Body of pancreas (tissue), 4 donors: Measurements from ENCODE around the gene PLAAT5. TPM values are rescaled to one million over a fixed set of nuclear protein-coding genes. Genes with fewer than 3 reads are reported as not detected.
"Not testable (repeated sequence)": the region's sequence is repeated elsewhere in the genome, so short reads cannot be mapped to it uniquely, and the experiment has no call there.

ENCODE experiments used
- ATAC-seq: fragments of 150-250 bp; one replicate; pipeline ENCODE4 v1.9.1; 2016
- DNase-seq, 4 donors: peaks; one replicate each; pipeline ENCODE4 v3.0.0-alpha.2; 2019
- H3K27ac ChIP-seq, 4 donors: fragments of 200-600 bp; sonication (generic); 1 replicate in 3 of 4; 2 replicates in 1 of 4; pipeline versions ENCODE4 v1.5.1 to v1.6.1; 2016 to 2019; ENCODE audit warnings: mild to moderate bottlenecking in 1 of 4, mixed read lengths in 1 of 4, moderate library complexity in 1 of 4
- H3K27me3 ChIP-seq, 2 donors: fragments of 200-600 bp; sonication (generic); one replicate each; pipeline ENCODE4 v1.6.0; 2016; ENCODE audit warnings: mild to moderate bottlenecking in 1 of 2
- H3K36me3 ChIP-seq, 2 donors: fragments of 200-600 bp; sonication (generic); replicated peaks in 1 of 2; 2 replicates each; pipeline ENCODE4 v1.5.1; 2016; ENCODE audit warnings: low read depth in 2 of 2; ENCODE audit not compliant: insufficient read depth in 1 of 2
- H3K4me1 ChIP-seq: fragments of 200-600 bp; sonication (generic); one replicate; pipeline ENCODE4 v1.6.0; 2016
- H3K4me3 ChIP-seq, 2 donors: fragments of 200-600 bp; sonication (generic); 1 replicate in 1 of 2; 2 replicates in 1 of 2; pipeline ENCODE4 v1.5.1; 2016 to 2019
- H3K9me3 ChIP-seq, 3 donors: fragments of 200-600 bp; sonication (generic); 1 replicate in 2 of 3; 2 replicates in 1 of 3; pipeline ENCODE4 v1.5.1; 2016
- POLR2A ChIP-seq, 3 donors: fragments of 450-650 bp; IDR thresholded peaks; one replicate each; pipeline ENCODE4 v1.6.1; 2016; ENCODE audit warnings: antibody characterized with exemption in 3 of 3, mild to moderate bottlenecking in 2 of 3
- WGBS, 2 donors: methylation state at CpG; one replicate each; pipeline ENCODE4 v1.1.5; 2017; 5-methylcytosine and 5-hydroxymethylcytosine counted together
- intact Hi-C: fragments of 100-400 bp; cut with DNase I; formaldehyde crosslinking; loops from one replicate; pipeline ENCODE4 v1.15.1; 2023
- total RNA-seq, 2 donors: library from RNA; depleted of rRNA; stranded (reverse); fragments of >200 nt; gene quantifications; one replicate each; pipeline ENCODE4 v1.1.0, GENCODE V29; 2016
- TF ChIP-seq, protein P1 (sequence below), 7 experiments: fragments of 450-650 bp in 4 of 7; fragments of 200-600 bp in 3 of 7; sonication (generic) in 3 of 7; IDR thresholded peaks; one replicate each; pipeline ENCODE4 v1.5.1; 2016 to 2019; ENCODE audit warnings: antibody characterized with exemption in 7 of 7

The PLAAT5 gene
- total RNA-seq, 2 donors from 2014 or later: 2.6 to 9.6 TPM

GRCh38 chr11:63530021-63530420, 39.1 kb upstream of the PLAAT5 start:
- TF ChIP-seq POLR2A (IDR thresholded peaks at IDR 0.05): no peak
- no peak overlapping the region for H3K4me3 ChIP-seq
- no peaks in the 10 kb centered on the region for H3K36me3 ChIP-seq
- no peaks in the 10 kb centered on the region for H3K4me1 ChIP-seq
- no peak overlapping the region for H3K27ac ChIP-seq
- DNase-seq (no peak), ATAC-seq (no peak)
- intact Hi-C loops: no loop called here
- no peaks in the 10 kb centered on the region for H3K9me3 ChIP-seq
- H3K27me3 ChIP-seq: no peaks in the 10 kb centered on the region
- 91 to 94% methylated on average over 2 of the region's 2 CpGs for whole genome bisulfite sequencing, 2 donors

GRCh38 chr11:63529373-63529772, 38.4 kb upstream of the PLAAT5 start:
- H3K36me3 ChIP-seq, H3K27ac ChIP-seq, intact Hi-C loops, H3K4me3 ChIP-seq, H3K4me1 ChIP-seq, H3K9me3 ChIP-seq, ATAC-seq, DNase-seq, H3K27me3 ChIP-seq: not testable (repeated sequence)
- WGBS, 2 donors: 80 to 83% methylated on average over 6 of the region's 6 CpGs

DNA sequence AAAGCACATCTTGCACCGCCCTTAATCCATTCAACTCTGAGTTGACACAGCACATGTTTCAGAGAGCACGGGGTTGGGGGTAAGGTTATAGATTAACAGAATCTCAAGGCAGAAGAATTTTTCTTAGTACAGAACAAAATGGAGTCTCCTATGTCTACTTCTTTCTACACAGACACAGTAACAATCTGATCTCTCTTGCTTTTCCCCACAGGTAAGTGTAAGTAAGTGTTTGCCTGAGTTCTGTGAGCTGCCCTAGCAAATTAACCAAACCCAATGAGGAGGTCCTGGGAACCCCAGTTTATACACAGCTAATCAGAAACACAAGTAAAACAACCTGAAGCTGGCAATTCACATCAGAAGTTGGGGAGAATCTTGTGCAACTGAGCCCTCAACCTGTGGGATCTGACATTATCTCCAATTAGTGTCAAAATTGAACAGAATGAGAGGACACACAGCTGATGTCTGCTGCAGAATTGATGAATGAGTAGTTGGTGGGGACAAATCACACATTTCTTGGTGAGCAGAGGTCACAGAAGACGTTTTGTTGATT, 37.8 kb upstream of the PLAAT5 start:
- DNase-seq, H3K4me3 ChIP-seq, H3K9me3 ChIP-seq, intact Hi-C loops, H3K36me3 ChIP-seq, H3K27ac ChIP-seq, H3K27me3 ChIP-seq, H3K4me1 ChIP-seq, ATAC-seq: not testable (repeated sequence)
- WGBS, 2 donors: 52 to 70% methylated on average over 1 of the region's 3 CpGs

- intact Hi-C loops, H3K4me1 ChIP-seq, H3K27me3 ChIP-seq, H3K4me3 ChIP-seq, DNase-seq, H3K9me3 ChIP-seq, H3K27ac ChIP-seq, H3K36me3 ChIP-seq, ATAC-seq: not testable (repeated sequence)
- WGBS, 2 donors: 60 to 76% methylated on average over 7 to 8 of the region's 11 CpGs
Observed at GRCh38 chr11:63528156-63528555, 37.2 kb upstream of the PLAAT5 start.

- no peaks in the 10 kb centered on the region for H3K9me3 ChIP-seq
- 86% methylated on average over 2 of the region's 2 CpGs for WGBS, 2 donors
- TF ChIP-seq POLR2A (IDR thresholded peaks at IDR 0.05): no peak
- TF ChIP-seq, protein P1, sequence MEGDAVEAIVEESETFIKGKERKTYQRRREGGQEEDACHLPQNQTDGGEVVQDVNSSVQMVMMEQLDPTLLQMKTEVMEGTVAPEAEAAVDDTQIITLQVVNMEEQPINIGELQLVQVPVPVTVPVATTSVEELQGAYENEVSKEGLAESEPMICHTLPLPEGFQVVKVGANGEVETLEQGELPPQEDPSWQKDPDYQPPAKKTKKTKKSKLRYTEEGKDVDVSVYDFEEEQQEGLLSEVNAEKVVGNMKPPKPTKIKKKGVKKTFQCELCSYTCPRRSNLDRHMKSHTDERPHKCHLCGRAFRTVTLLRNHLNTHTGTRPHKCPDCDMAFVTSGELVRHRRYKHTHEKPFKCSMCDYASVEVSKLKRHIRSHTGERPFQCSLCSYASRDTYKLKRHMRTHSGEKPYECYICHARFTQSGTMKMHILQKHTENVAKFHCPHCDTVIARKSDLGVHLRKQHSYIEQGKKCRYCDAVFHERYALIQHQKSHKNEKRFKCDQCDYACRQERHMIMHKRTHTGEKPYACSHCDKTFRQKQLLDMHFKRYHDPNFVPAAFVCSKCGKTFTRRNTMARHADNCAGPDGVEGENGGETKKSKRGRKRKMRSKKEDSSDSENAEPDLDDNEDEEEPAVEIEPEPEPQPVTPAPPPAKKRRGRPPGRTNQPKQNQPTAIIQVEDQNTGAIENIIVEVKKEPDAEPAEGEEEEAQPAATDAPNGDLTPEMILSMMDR (IDR thresholded peaks at IDR 0.05): no peak
- H3K36me3 ChIP-seq: no peaks in the 10 kb centered on the region
- no peaks in the 10 kb centered on the region for H3K4me1 ChIP-seq
- DNase-seq (no peak), ATAC-seq (no peak)
- intact Hi-C loops: no loop called here
- no peak overlapping the region for H3K4me3 ChIP-seq
- no peaks in the 10 kb centered on the region for H3K27me3 ChIP-seq
- H3K27ac ChIP-seq: no peak overlapping the region
Observed at GRCh38 chr11:63527667-63528066, 36.7 kb upstream of the PLAAT5 start.

DNA sequence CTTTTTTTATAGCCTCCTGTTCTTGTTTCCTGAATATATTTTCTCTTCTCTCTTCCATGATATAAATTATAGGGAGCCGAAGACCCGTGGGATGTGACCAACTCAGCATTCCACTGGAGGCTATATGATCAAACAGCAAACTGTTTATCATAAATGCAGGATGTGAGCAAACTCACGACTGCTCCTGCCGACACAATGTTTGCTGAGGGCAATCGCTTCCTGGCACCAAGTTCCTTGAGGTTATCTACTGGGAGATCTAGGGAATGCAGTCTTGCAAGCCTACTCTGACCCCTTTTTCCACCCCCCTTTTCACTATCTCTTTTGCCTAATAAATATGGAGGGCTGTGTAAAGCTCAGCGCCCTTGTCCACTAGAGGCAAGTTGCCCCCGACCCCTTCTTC, 32.2 kb upstream of the PLAAT5 start:
- no peak overlapping the region for H3K4me3 ChIP-seq
- H3K4me1 ChIP-seq: no peaks in the 10 kb centered on the region
- no peaks in the 10 kb centered on the region for H3K9me3 ChIP-seq
- TF ChIP-seq, protein P1 (IDR thresholded peaks at IDR 0.05): no peak
- no peak for TF ChIP-seq POLR2A (IDR thresholded peaks at IDR 0.05)
- H3K36me3 ChIP-seq: no peaks in the 10 kb centered on the region
- intact Hi-C loops: no loop called here
- H3K27me3 ChIP-seq: no peaks in the 10 kb centered on the region
- ATAC-seq: no peak
- 54 to 63% methylated on average over 7 of the region's 7 CpGs for WGBS, 2 donors
- DNase-seq: no peak
- no peak overlapping the region for H3K27ac ChIP-seq

DNA sequence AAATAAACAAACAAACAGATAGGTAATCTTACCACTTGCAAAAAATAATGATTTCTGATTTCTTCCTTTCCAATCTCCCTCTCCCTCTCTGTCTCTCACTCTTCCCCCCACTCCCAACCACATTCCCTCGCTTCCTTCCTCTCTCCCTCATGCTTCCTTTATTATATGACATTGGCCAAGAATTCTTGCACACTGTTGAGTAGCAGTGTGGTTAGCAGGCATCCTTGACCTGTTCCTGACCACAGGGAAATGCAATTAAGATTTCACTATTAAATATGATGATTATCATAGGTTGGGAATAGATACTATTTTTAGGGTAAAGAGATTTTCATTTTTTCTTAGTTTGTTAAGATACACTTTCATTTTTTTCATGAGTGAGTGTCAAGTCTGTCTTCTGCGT, 30.9 kb upstream of the PLAAT5 start:
- H3K27me3 ChIP-seq: no peaks in the 10 kb centered on the region
- H3K36me3 ChIP-seq: no peaks in the 10 kb centered on the region
- H3K9me3 ChIP-seq: no peaks in the 10 kb centered on the region
- no peak for DNase-seq
- WGBS, 2 donors: 75 to 86% methylated on average over 2 of the region's 2 CpGs
- no peak overlapping the region for H3K4me3 ChIP-seq
- TF ChIP-seq POLR2A (IDR thresholded peaks at IDR 0.05): no peak
- TF ChIP-seq, protein P1 (IDR thresholded peaks at IDR 0.05): no peak
- H3K27ac ChIP-seq: no peak overlapping the region
- no peaks in the 10 kb centered on the region for H3K4me1 ChIP-seq
- intact Hi-C loops: no loop called here
- no peak for ATAC-seq
